Measurements from ENCODE around the gene SNTB2. TPM values are rescaled to one million over a fixed set of nuclear protein-coding genes. Genes with fewer than 3 reads are reported as not detected.

SNTB2 gene
- total and polyA plus RNA-seq, 2 of the 13 experiments (the other 11 are each of a cell fraction or from before 2014, with no cell fraction given), result 11.5 to 19.2 TPM

- TF ChIP-seq SOX13 (IDR thresholded peaks at IDR 0.05) (no peak), SOX13 (CRISPR knock-in tag; conservative IDR thresholded peaks at IDR 0.05 in 1 of 2, IDR thresholded peaks at IDR 0.05 in 1 of 2) (peak in 1 of 2 experiments; percentile 61; a peak in 2 of 4 replicates), ATF7-NPFF (CRISPR knock-in tag; IDR thresholded peaks at IDR 0.05; ENCODE audit: low read depth) (no peak), ZNF329 (CRISPR knock-in tag; IDR thresholded peaks at IDR 0.05; ENCODE audit: low read depth) (no peak), EED (CRISPR knock-in tag; IDR thresholded peaks at IDR 0.05) (no peak), KLF9 (CRISPR knock-in tag; IDR thresholded peaks at IDR 0.05; ENCODE audit: low read depth) (no peak), NCOR1 (IDR thresholded peaks at IDR 0.05; ENCODE audit: borderline replicate concordance, low read length) (peak; percentile 84; the same call in 1 of the 2 replicates), ARNT (IDR thresholded peaks at IDR 0.05) (no peak), FOXK1 (CRISPR knock-in tag; IDR thresholded peaks at IDR 0.05; ENCODE audit: borderline replicate concordance, low read depth) (peak; percentile 67; the same call in 1 of the 2 replicates), THYN1 (CRISPR knock-in tag; IDR thresholded peaks at IDR 0.05; ENCODE audit: borderline replicate concordance, low read depth) (no peak), FOXK2 (IDR thresholded peaks at IDR 0.05) (peak; percentile 84), SMYD3 (CRISPR knock-in tag; IDR thresholded peaks at IDR 0.05) (peak; percentile 21; the same call in 1 of the 2 replicates), HMG20A (CRISPR knock-in tag; IDR thresholded peaks at IDR 0.05; ENCODE audit: borderline replicate concordance) (no peak; the same call in 1 of the 2 replicates), ZNF598 (CRISPR knock-in tag; IDR thresholded peaks at IDR 0.05; ENCODE audit: borderline replicate concordance) (peak; percentile 46; the same call in 1 of the 2 replicates), REST (IDR thresholded peaks at IDR 0.05; ENCODE audit: borderline replicate concordance in 1 of 2, low read depth in 1 of 2, low read length in 2 of 2) (0 out of 4 replicates have a peak, but pooled peaks of 1 of the 2 experiments have one; percentile 33), PATZ1 (CRISPR knock-in tag; IDR thresholded peaks at IDR 0.05) (0 out of 2 replicates have a peak, but pooled peaks have one; percentile 1), ZHX2 (IDR thresholded peaks at IDR 0.05; ENCODE audit: low read depth) (no peak), ZHX2 (CRISPR knock-in tag; IDR thresholded peaks at IDR 0.05; ENCODE audit: borderline replicate concordance) (no peak)
Observed at GRCh38 chr16:69326172-69326873, 139.4 kb downstream of the SNTB2 start (continued).
